Endothelial cell of umbilical vein (primary cell): ENCODE results near the gene GPX1. TPM values are rescaled to one million over a fixed set of nuclear protein-coding genes. Genes with fewer than 3 reads are reported as not detected.

Source experiments
- BruUV-seq: library from RNA; stranded (reverse); fragments of 400-500 nt; replicated peaks from 2 replicates; lab custom pipeline; 2021; lab: Mats Ljungman, UMichigan
- CTCF ChIA-PET: fragments of 300-600, 350-600 bp; sonication (Branson Sonifier 250); formaldehyde crosslinking; loops from one replicate; lab custom pipeline; 2021; ENCODE audit warnings: antibody characterized with exemption, inconsistent platforms; lab: Charles Lee
- POLR2A ChIA-PET: fragments of 300-600, 350-600 bp; sonication (Branson Sonifier 250); formaldehyde crosslinking; loops from one replicate; lab custom pipeline; 2021; ENCODE audit warnings: antibody characterized with exemption, inconsistent platforms; lab: Charles Lee
- DNase-seq: peaks from one replicate; pipeline ENCODE4 v3.0.0-alpha.2; 2011; ENCODE audit warnings: low read depth, low spot score
- FAIRE-seq: peaks from 2 replicates; lab custom pipeline; 2011; peaks lifted over from hg19 to GRCh38; lab: Jason Lieb, UNC
- H2AFZ ChIP-seq: 2 replicates; pipeline ENCODE4 v1.6.0; 2012; ENCODE audit warnings: low read depth, low read length, control low read depth, inconsistent platforms
- H3K27ac ChIP-seq: 2 replicates; pipeline ENCODE4 v1.5.1; 2011; ENCODE audit warnings: low read depth, mild to moderate bottlenecking, control low read depth, low read length, moderate library complexity; ENCODE audit not compliant: insufficient read depth
- H3K27me3 ChIP-seq, 2 experiments: 2 replicates each; pipeline versions ENCODE4 v1.6.0 to v1.6.1; 2011; ENCODE audit warnings: low read length in 2 of 2, mixed read lengths in 1 of 2; ENCODE audit not compliant: control insufficient read depth in 2 of 2, insufficient read depth in 2 of 2
- H3K36me3 ChIP-seq, 2 experiments: 2 replicates in 1 of 2; 3 replicates in 1 of 2; pipeline ENCODE4 v1.5.1; 2011; ENCODE audit warnings: low read length in 2 of 2, mild to moderate bottlenecking in 1 of 2, moderate library complexity in 1 of 2; ENCODE audit not compliant: control insufficient read depth in 2 of 2, insufficient read depth in 2 of 2; ENCODE audit errors: extremely low read depth in 1 of 2
- H3K4me1 ChIP-seq: 3 replicates; pipeline ENCODE4 v1.5.1; 2011; ENCODE audit warnings: mild to moderate bottlenecking, low read length; ENCODE audit not compliant: control insufficient read depth, insufficient read depth; ENCODE audit errors: extremely low read depth
- H3K4me2 ChIP-seq: 2 replicates; pipeline ENCODE4 v1.6.1; 2011; ENCODE audit warnings: low read length, control low read depth, mixed read lengths; ENCODE audit not compliant: insufficient read depth
- H3K4me3 ChIP-seq, 3 experiments: fragments of 200-600 bp in 1 of 3; sonication (generic), shearing (Covaris generic) in 1 of 3; replicated peaks in 1 of 3; 2 replicates each; pipeline ENCODE4 v1.5.1; 2011 to 2016; ENCODE audit warnings: control low read depth in 3 of 3, low read length in 3 of 3, mild to moderate bottlenecking in 2 of 3, inconsistent platforms in 1 of 3, low read depth in 1 of 3, moderate library complexity in 1 of 3; ENCODE audit not compliant: insufficient read depth in 1 of 3
- H3K79me2 ChIP-seq: 2 replicates; pipeline ENCODE4 v1.6.0; 2012; ENCODE audit warnings: low read length, inconsistent platforms; ENCODE audit not compliant: control insufficient read depth, insufficient read depth
- H3K9ac ChIP-seq: replicated peaks from 2 replicates; pipeline ENCODE3; 2011; ENCODE audit warnings: low read length, control low read depth; ENCODE audit not compliant: insufficient read depth; ENCODE audit errors: extremely low read depth
- H3K9me1 ChIP-seq: replicated peaks from 3 replicates; pipeline ENCODE4 v1.6.0; 2011; ENCODE audit warnings: mild to moderate bottlenecking, low read length; ENCODE audit not compliant: control insufficient read depth, insufficient read depth; ENCODE audit errors: extremely low read depth
- H3K9me3 ChIP-seq: replicated peaks from 2 replicates; pipeline ENCODE4 v1.5.1; 2012; ENCODE audit warnings: low read length, inconsistent platforms; ENCODE audit not compliant: control insufficient read depth, insufficient read depth
- H4K20me1 ChIP-seq: replicated peaks from 2 replicates; pipeline ENCODE3; 2011; ENCODE audit warnings: mild to moderate bottlenecking, low read length; ENCODE audit not compliant: control insufficient read depth, insufficient read depth; ENCODE audit errors: extremely low read depth
- EZH2 ChIP-seq: IDR thresholded peaks from 2 replicates; pipeline ENCODE4 v1.6.1; 2012; ENCODE audit warnings: borderline replicate concordance, low read depth, mild to moderate bottlenecking, moderate library complexity, low read length, inconsistent platforms; ENCODE audit not compliant: severe bottlenecking
- FOS ChIP-seq: IDR thresholded peaks from 2 replicates; pipeline ENCODE4 v1.6.1; 2011; ENCODE audit warnings: mild to moderate bottlenecking, low read length, moderate library complexity, borderline replicate concordance; ENCODE audit not compliant: insufficient read depth
- GATA2 ChIP-seq: IDR thresholded peaks from 2 replicates; pipeline ENCODE4 v1.7.0; 2011; ENCODE audit warnings: low read depth, mild to moderate bottlenecking, moderate library complexity, mixed read lengths, low read length; ENCODE audit not compliant: insufficient read length, insufficient read depth
- JUN ChIP-seq: IDR thresholded peaks from 2 replicates; pipeline ENCODE4 v1.6.1; 2011; ENCODE audit warnings: borderline replicate concordance, low read depth; ENCODE audit not compliant: insufficient read length, insufficient read depth
- MYC ChIP-seq: IDR thresholded peaks from one replicate; pipeline ENCODE4 v1.6.1; 2011; ENCODE audit warnings: mild to moderate bottlenecking, low read depth, low read length
- POLR2A ChIP-seq: IDR thresholded peaks from 2 replicates; pipeline ENCODE4 v1.6.1; 2012; ENCODE audit warnings: low read depth, mild to moderate bottlenecking, control low read depth, low read length
- POLR2AphosphoS5 ChIP-seq: IDR thresholded peaks from 2 replicates; pipeline ENCODE4 v1.6.1; 2012; ENCODE audit warnings: low read depth, mild to moderate bottlenecking, control low read depth, low read length, moderate library complexity; ENCODE audit not compliant: insufficient read depth
- dilution Hi-C: fragments of 300-500 bp; cut with MboI; formaldehyde crosslinking; loops from one replicate; pipeline ENCODE4 v1.15.0; 2019; ENCODE audit warnings: low sequenced_read_pairs; ENCODE audit not compliant: extremely low pct_ligation_motif_present
- intact Hi-C: fragments of 100-400 bp; cut with micrococcal nuclease; formaldehyde crosslinking; loops from one replicate; pipeline ENCODE4 v1.10.0; 2022
- polyA plus RNA-seq, 4 experiments: library from polyadenylated mRNA; depleted of rRNA in 3 of 4; stranded (reverse) in 3 of 4; unstranded in 1 of 4; fragments of >200 nt; gene quantifications; 2 replicates each; pipeline versions ENCODE4 v1.2.1 to v1.2.3, GENCODE V29; 2011 to 2012; ENCODE audit warnings: missing spikeins in 1 of 4
- total RNA-seq: library from RNA; stranded (reverse); gene quantifications from 2 replicates; pipeline ENCODE4 v1.2.3, GENCODE V29; 2021
- TF ChIP-seq, protein P1 (sequence below): IDR thresholded peaks from 2 replicates; pipeline ENCODE4 v1.6.1; 2011; ENCODE audit not compliant: insufficient read depth, insufficient read length
- TF ChIP-seq, protein P2 (sequence below), 2 donors: IDR thresholded peaks; 1 replicate in 1 of 2; 2 replicates in 1 of 2; pipeline ENCODE4 v1.5.1; 2011; ENCODE audit warnings: low read length in 2 of 2, mild to moderate bottlenecking in 2 of 2, moderate library complexity in 2 of 2, control low read depth in 1 of 2, inconsistent platforms in 1 of 2, low read depth in 1 of 2; ENCODE audit not compliant: insufficient read depth in 1 of 2; ENCODE audit errors: extremely low read depth in 1 of 2

The GPX1 gene
- total and polyA plus RNA-seq, 2 donors (not counting 3 experiments of a cell fraction or from before 2014, with no cell fraction given) = 461 to 1,348 TPM

DNA sequence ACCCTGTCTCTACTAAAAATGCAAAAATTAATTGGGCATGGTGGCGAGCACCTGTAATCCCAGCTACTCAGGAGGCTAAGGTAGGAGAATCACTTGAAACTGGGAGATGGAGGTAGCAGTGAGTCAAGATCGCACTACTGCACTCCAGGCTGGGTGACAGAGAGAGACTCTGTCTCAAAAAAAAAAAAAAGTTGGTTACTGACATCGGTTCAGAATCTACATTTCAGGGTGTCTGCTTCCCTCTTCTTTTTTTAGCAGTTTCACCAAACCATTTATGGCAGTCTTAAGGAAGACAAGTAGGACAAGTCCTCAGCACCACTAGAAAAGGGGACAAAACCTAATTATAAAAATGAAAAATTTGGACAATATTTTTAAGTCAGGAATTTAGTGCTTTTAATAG, 15.0 kb downstream of the GPX1 start:
- Histone ChIP-seq H3K4me3 (no peak overlapping the region), H4K20me1 (no peaks in the 10 kb centered on the region), H3K36me3 (no peaks in the 10 kb centered on the region), H3K9me3 (no peaks in the 10 kb centered on the region), H3K27ac (no peak overlapping the region), H3K4me1 (peaks cover 40% of the 10 kb centered on the region), H3K9me1 (no peaks in the 10 kb centered on the region), H3K9ac (no peak overlapping the region), H3K79me2 (peaks cover 28% of the 10 kb centered on the region), H2AFZ (no peak overlapping the region), H3K27me3 (no peaks in the 10 kb centered on the region), H3K4me2 (no peak overlapping the region)
- FAIRE-seq (no peak), DNase-seq (no peak)
- TF ChIP-seq POLR2AphosphoS5 = no peak
- TF ChIP-seq FOS = no peak
- TF ChIP-seq MYC = no peak
- TF ChIP-seq, protein P1, sequence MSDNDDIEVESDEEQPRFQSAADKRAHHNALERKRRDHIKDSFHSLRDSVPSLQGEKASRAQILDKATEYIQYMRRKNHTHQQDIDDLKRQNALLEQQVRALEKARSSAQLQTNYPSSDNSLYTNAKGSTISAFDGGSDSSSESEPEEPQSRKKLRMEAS = no peak
- TF ChIP-seq POLR2A = no peak
- TF ChIP-seq GATA2 = no peak
- TF ChIP-seq JUN = no peak
- no peak for TF ChIP-seq EZH2
- TF ChIP-seq, protein P2, sequence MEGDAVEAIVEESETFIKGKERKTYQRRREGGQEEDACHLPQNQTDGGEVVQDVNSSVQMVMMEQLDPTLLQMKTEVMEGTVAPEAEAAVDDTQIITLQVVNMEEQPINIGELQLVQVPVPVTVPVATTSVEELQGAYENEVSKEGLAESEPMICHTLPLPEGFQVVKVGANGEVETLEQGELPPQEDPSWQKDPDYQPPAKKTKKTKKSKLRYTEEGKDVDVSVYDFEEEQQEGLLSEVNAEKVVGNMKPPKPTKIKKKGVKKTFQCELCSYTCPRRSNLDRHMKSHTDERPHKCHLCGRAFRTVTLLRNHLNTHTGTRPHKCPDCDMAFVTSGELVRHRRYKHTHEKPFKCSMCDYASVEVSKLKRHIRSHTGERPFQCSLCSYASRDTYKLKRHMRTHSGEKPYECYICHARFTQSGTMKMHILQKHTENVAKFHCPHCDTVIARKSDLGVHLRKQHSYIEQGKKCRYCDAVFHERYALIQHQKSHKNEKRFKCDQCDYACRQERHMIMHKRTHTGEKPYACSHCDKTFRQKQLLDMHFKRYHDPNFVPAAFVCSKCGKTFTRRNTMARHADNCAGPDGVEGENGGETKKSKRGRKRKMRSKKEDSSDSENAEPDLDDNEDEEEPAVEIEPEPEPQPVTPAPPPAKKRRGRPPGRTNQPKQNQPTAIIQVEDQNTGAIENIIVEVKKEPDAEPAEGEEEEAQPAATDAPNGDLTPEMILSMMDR (IDR thresholded peaks at IDR 0.05; ENCODE audit: extremely low read depth in 1 of 2, insufficient read depth in 1 of 2, low read depth in 1 of 2, low read length in 2 of 2) = no peak
- CTCF ChIA-PET = interaction anchor here (0.7 to 2.0 kb wide), 5 partner anchors 8 to 106 kb away, joined by 3 to 8 read pairs (median 4); partner anchors contain the start of genes NICN1 and RHOA
- POLR2A ChIA-PET = interaction anchor here (0.6 kb wide), 1 partner anchor 10 kb away, joined by 3 read pairs; no protein-coding TSS in a partner anchor
- intact Hi-C loops = loop anchor here (5.0 kb wide), 1 partner anchor 251 kb away; the partner anchor contains the start of gene QRICH1
- dilution Hi-C loops = no loop called here
- BruUV-seq = no TSS peak
